Smooth muscle cell (in vitro differentiated cells): Measurements from ENCODE around the gene PPP4R1. TPM values are rescaled to one million over a fixed set of nuclear protein-coding genes. Genes with fewer than 3 reads are reported as not detected.

Experiments used
- DNase-seq: peaks from one replicate; lab custom pipeline; 2025; ENCODE audit not compliant: unreplicated experiment; lab: John Stamatoyannopoulos, UW
- H2AFZ ChIP-seq: fragments of 200-600 bp; sonication (generic); 2 replicates; pipeline ENCODE4 v1.6.0; 2016; ENCODE audit warnings: antibody characterized with exemption, low read depth, mild to moderate bottlenecking
- H3F3A ChIP-seq: fragments of 200-600 bp; sonication (generic); 2 replicates; pipeline ENCODE4 v1.6.0; 2017; ENCODE audit warnings: antibody characterized with exemption, low read depth
- H3K27ac ChIP-seq: fragments of 200-600 bp; sonication (generic); 2 replicates; pipeline ENCODE4 v1.5.1; 2016; ENCODE audit warnings: low read depth, mild to moderate bottlenecking
- H3K27me3 ChIP-seq: fragments of 200-600 bp; sonication (generic); 2 replicates; pipeline ENCODE4 v1.6.1; 2016; ENCODE audit warnings: low read depth, mild to moderate bottlenecking
- H3K36me3 ChIP-seq: fragments of 200-600 bp; sonication (generic); 2 replicates; pipeline ENCODE4 v1.5.1; 2016; ENCODE audit warnings: low read depth
- H3K4me1 ChIP-seq: fragments of 200-600 bp; sonication (generic); 2 replicates; pipeline ENCODE4 v1.5.1; 2016; ENCODE audit warnings: low read depth
- H3K4me2 ChIP-seq: fragments of 200-600 bp; sonication (generic); 2 replicates; pipeline ENCODE4 v1.6.0; 2016; ENCODE audit warnings: mild to moderate bottlenecking
- H3K4me3 ChIP-seq: fragments of 200-600 bp; sonication (generic); 2 replicates; pipeline ENCODE4 v1.5.1; 2016; ENCODE audit warnings: mild to moderate bottlenecking
- H3K79me2 ChIP-seq: fragments of 200-600 bp; sonication (generic); 2 replicates; pipeline ENCODE4 v1.6.0; 2016; ENCODE audit warnings: low read depth, mild to moderate bottlenecking
- H3K9ac ChIP-seq: fragments of 200-600 bp; sonication (generic); 2 replicates; pipeline ENCODE4 v1.6.0; 2016; ENCODE audit warnings: low read depth
- H3K9me3 ChIP-seq: fragments of 200-600 bp; sonication (generic); replicated peaks from 2 replicates; pipeline ENCODE4 v1.5.1; 2016; ENCODE audit warnings: low read depth
- H4K20me1 ChIP-seq: fragments of 200-600 bp; sonication (generic); 2 replicates; pipeline ENCODE4 v1.6.0; 2016; ENCODE audit warnings: low read depth
- CTCF ChIP-seq: fragments of 200-600 bp; sonication (generic); IDR thresholded peaks from 2 replicates; pipeline ENCODE4 v1.5.1; 2017; ENCODE audit warnings: borderline replicate concordance, mild to moderate bottlenecking, antibody characterized with exemption; ENCODE audit not compliant: insufficient read depth, poor library complexity, severe bottlenecking
- WGBS: methylation state at CpG from one replicate; pipeline ENCODE4 v1.1.7; 2016; ENCODE audit warnings: low lambda C conversion rate; 5-methylcytosine and 5-hydroxymethylcytosine counted together
- polyA plus RNA-seq: library from polyadenylated mRNA; unstranded; fragments of >200 nt; fragmentation: Nextera tagmentation; extraction: Ambion mirVana; gene quantifications from 2 replicates; pipeline ENCODE4 v1.2.1, GENCODE V29; 2016
- total RNA-seq: library from RNA; depleted of rRNA; stranded (reverse); fragments of >200 nt; gene quantifications from 2 replicates; pipeline ENCODE4 v1.2.3, GENCODE V29; 2014

The PPP4R1 gene
- total and polyA plus RNA-seq, 2 experiments from 2014 or later, result 25.9 to 78.4 TPM

- Histone ChIP-seq H3K4me3 (no peak overlapping the region), H3K27ac (no peak overlapping the region), H3K4me2 (no peak overlapping the region), H3K9ac (no peak overlapping the region), H4K20me1 (no peaks in the 10 kb centered on the region), H3F3A (peaks cover 4% of the 10 kb centered on the region), H3K9me3 (no peaks in the 10 kb centered on the region), H3K4me1 (peaks cover 3% of the 10 kb centered on the region), H3K36me3 (no peaks in the 10 kb centered on the region), H3K27me3 (no peaks in the 10 kb centered on the region), H2AFZ (no peak overlapping the region), H3K79me2 (no peaks in the 10 kb centered on the region)
- DNase-seq, result no peak
- 88% methylated on average over 8 of the region's 8 CpGs for WGBS
- no peak for TF ChIP-seq CTCF
Measured at GRCh38 chr18:9630444-9630843, 16.1 kb upstream of the PPP4R1 start.

- DNase-seq, result no peak
- Histone ChIP-seq H3K4me3 (no peak overlapping the region), H4K20me1 (no peaks in the 10 kb centered on the region)
Measured at GRCh38 chr18:9629709-9630108, 15.3 kb upstream of the PPP4R1 start.

GRCh38 chr18:9628984-9629383 is 14.6 kb upstream of the PPP4R1 start:
- H3K9me3 ChIP-seq, result no peaks in the 10 kb centered on the region
- no peak for TF ChIP-seq CTCF
- no peaks in the 10 kb centered on the region for H3K79me2 ChIP-seq
- no peaks in the 10 kb centered on the region for H3K27me3 ChIP-seq
- no peaks in the 10 kb centered on the region for H4K20me1 ChIP-seq
- H3K9ac ChIP-seq, result no peak overlapping the region
- no peak overlapping the region for H2AFZ ChIP-seq
- H3K4me3 ChIP-seq, result no peak overlapping the region
- H3K27ac ChIP-seq, result no peak overlapping the region
- no peak overlapping the region for H3K4me2 ChIP-seq
- DNase-seq, result no peak
- 96% methylated on average over 5 of the region's 5 CpGs for WGBS
- peaks cover 3% of the 10 kb centered on the region for H3K4me1 ChIP-seq
- no peaks in the 10 kb centered on the region for H3K36me3 ChIP-seq
- peaks cover 4% of the 10 kb centered on the region for H3F3A ChIP-seq

More at GRCh38 chr18:9629709-9630108, 15.3 kb upstream of the PPP4R1 start:
- H3K27ac ChIP-seq, result no peak overlapping the region
- peaks cover 4% of the 10 kb centered on the region for H3F3A ChIP-seq
- WGBS, result 56% methylated on average over 4 of the region's 4 CpGs
- no peak overlapping the region for H2AFZ ChIP-seq
- no peaks in the 10 kb centered on the region for H3K9me3 ChIP-seq
- H3K79me2 ChIP-seq, result no peaks in the 10 kb centered on the region
- H3K9ac ChIP-seq, result no peak overlapping the region
- H3K27me3 ChIP-seq, result no peaks in the 10 kb centered on the region
- no peak for TF ChIP-seq CTCF
- no peaks in the 10 kb centered on the region for H3K36me3 ChIP-seq
- H3K4me1 ChIP-seq, result peaks cover 3% of the 10 kb centered on the region
- no peak overlapping the region for H3K4me2 ChIP-seq

- H3F3A ChIP-seq, result peaks cover 4% of the 10 kb centered on the region
- no peak overlapping the region for H3K27ac ChIP-seq
- no peaks in the 10 kb centered on the region for H3K27me3 ChIP-seq
- H2AFZ ChIP-seq, result peak overlapping the region; percentile 38
- no peak for DNase-seq
- no peaks in the 10 kb centered on the region for H3K79me2 ChIP-seq
- peaks cover 3% of the 10 kb centered on the region for H3K4me1 ChIP-seq
- H3K4me3 ChIP-seq, result no peak overlapping the region
- no peaks in the 10 kb centered on the region for H3K36me3 ChIP-seq
- 31% methylated on average over 3 of the region's 3 CpGs for WGBS
- no peaks in the 10 kb centered on the region for H4K20me1 ChIP-seq
- no peak overlapping the region for H3K9ac ChIP-seq
- H3K9me3 ChIP-seq, result no peaks in the 10 kb centered on the region
- H3K4me2 ChIP-seq, result no peak overlapping the region
- TF ChIP-seq CTCF, result no peak
Measured at GRCh38 chr18:9627642-9628041, 13.3 kb upstream of the PPP4R1 start.
